NCI-H446 (cell line): ENCODE results near the gene NEDD9.

ENCODE experiments used
- DNase-seq, 2 experiments: peaks; one replicate each; lab custom pipeline; 2025; lab: John Stamatoyannopoulos, UW

Gene NEDD9

GRCh38 chr6:11174242-11174611 lies 58.2 kb downstream of the NEDD9 start:
- no peak for DNase-seq

DNA sequence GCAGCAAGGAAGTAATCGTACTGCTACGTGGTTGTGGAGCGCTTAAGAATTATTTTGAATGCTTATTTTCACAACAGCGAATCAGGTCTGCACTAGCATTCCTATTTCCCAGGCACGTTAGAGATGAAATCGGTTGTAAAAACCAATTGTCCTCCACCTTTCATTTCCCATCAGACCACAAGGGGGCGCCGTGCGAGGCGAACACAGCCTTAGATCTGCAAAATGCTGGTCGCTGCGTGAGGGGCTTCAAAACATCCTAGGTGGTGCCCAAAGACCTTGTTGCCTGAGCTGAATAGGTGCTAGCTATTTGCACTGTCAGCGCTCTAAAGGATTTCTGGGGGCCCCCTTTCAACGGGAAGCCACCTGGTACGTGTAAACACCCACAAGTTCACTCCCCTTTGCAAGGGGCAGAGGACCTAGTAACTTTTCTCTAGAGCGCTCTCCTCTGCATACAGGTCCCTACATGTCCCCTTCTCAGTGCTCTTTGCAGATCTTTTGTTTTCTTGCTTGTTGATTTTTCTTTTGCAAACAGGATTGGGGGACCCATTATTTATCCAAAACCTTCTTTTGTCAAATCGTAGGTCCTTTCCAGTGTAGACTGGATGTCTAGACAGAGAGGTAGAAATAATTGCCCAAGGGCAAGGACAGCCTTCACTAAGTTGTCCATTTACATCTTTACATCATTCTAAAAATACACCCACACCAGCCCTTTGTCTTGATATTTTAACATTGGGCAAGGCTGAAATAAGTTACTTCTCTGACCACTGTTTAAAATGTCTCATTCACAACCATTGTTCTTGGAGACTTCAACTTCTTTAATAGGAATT lies 59.8 kb downstream of the NEDD9 start:
- DNase-seq: peak; percentile 21 to 54

DNA sequence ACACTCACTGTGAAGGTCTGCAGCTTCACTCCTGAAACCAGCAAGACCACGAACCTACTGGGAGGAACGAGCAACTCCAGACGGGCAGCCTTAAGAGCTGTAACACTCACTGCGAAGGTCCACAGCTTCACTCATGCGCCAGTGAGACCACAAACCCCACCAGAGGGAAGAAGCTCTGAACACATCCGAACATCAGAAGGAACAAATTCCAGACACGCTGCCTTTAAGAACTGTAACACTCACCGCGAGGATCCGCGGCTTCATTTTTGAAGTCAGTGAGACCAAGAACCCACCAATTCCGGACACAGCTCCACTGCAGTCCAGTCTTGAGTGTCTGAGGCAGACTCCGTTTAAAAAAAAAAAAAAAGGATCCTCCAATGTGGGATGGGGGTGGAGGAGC lies 60.5 kb downstream of the NEDD9 start:
- no peak for DNase-seq

DNA sequence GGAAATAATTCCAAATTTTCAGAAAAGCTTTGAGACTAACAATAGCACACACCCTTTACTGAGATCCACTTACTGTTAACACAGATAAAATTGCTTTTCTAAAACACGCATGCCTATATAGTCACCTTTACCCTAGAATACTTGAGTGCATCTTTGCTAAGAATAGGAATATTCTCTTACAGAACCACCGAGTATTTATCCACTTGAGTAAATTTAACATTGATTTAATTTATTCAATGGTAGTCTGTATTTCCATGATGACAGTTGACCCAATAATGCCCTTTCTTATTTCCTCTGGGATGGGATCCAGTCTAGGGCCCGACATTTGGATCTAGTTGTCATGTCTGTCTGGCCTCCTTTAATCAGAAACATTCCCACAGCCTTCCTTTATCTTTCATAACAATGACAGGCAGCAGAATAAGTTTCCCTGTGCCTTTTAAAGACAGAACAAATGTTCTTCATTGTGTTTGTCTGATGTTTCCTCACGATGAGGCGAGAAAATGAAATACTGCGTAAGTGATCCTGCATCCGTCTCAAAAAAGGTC lies 64.3 kb downstream of the NEDD9 start:
- DNase-seq: no peak

GRCh38 chr6:11166948-11167347 lies 65.5 kb downstream of the NEDD9 start:
- no peak for DNase-seq

GRCh38 chr6:11164717-11165646 lies 67.5 kb downstream of the NEDD9 start:
- DNase-seq: no peak

GRCh38 chr6:11163932-11164331 lies 68.5 kb downstream of the NEDD9 start:
- DNase-seq: no peak

GRCh38 chr6:11162262-11162661 lies 70.2 kb downstream of the NEDD9 start:
- no peak for DNase-seq

GRCh38 chr6:11161031-11161956 lies 71.2 kb downstream of the NEDD9 start:
- DNase-seq: no peak

DNA sequence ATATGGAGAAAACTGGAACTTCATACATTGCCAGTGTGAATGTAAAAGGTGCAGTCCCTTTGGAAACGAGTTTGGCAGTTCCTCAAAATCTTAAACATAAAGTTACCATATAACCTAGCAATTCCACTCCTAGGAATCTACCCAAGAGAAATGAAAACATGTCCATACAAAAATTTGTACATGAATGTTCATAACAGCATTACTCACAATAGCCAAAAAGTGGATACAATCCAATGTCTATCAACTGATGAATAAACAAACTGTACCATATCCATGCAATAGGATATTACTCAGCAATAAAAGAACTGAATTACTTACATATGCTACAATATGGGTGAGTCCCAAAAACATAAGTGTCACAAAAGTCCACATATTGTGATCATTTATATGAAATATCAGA lies 72.3 kb downstream of the NEDD9 start:
- DNase-seq: no peak

DNA sequence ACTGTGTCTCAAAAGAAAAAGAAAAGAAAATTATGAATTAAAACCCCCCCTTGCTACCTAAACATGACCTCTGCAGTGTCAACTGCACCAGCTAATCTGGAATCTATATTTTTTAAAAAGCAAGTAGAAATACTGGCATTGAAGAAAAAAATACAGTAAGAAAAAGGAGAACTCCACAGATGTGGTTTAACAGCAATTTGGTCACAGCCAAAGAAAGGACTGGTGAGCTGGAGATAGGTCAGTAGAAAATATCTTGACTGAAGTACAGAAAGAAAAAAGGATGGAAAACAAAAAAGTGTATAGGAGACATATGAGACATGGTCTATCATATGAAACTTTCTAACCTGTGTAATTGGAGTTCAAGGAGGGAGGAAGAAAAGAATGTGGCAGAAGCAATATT lies 76.9 kb downstream of the NEDD9 start:
- DNase-seq: no peak

- DNase-seq: no peak
Observed at GRCh38 chr6:11153447-11153846, 79.0 kb downstream of the NEDD9 start.

GRCh38 chr6:11152581-11152980 lies 79.9 kb downstream of the NEDD9 start:
- no peak for DNase-seq

- no peak for DNase-seq
Observed at GRCh38 chr6:11151488-11151887, 81.0 kb downstream of the NEDD9 start.

GRCh38 chr6:11149551-11149950 lies 82.9 kb downstream of the NEDD9 start:
- no peak for DNase-seq

GRCh38 chr6:11146117-11146826 lies 86.2 kb downstream of the NEDD9 start:
- DNase-seq: no peak

- DNase-seq: peak; percentile 26 to 66
Observed at GRCh38 chr6:11144393-11144851, 88.0 kb downstream of the NEDD9 start.

DNA sequence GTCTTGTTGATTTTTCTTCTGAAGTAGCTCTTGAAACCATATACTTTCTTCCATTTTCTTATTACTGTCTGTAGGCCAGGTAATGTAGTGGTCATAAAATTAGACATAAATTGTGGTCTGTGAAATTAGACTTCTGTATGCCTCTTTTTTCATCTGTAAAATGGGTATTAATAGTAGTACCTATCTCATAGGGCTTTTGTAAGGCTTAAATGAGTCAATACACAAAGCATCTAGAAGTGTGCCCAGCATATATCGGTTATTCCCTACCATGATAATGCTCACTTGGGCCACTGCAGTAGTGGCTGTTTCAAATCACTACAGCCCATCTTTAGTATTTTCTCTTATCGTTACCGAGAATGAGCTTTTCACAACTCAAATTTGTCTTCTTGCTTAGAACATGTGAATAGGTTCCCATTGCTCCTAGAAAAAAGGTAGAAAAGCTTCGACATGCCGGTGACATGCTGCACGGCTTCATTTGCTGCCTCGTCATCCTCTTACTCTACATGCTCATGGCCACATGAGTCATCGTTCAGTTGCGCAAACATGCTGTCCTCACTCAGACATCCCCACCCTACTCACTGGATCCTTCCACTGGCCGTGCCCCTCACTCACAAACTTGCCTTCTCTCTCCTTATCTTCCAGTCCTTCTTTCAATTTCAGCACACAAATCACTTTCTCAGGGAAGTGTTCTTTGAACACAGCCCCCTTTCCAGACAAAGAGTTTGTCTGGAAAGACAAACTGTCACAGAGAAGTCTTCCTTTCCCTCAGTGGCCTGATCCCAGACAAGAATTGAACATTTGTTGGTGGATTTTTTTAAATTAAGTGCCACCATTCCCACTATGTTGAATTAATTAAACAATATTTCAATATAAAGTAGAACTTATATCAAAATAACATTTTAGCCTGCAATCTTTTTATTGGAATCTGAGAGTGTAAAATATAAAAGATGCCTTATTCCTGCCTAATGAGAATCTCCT lies 88.8 kb downstream of the NEDD9 start:
- DNase-seq: no peak

DNA sequence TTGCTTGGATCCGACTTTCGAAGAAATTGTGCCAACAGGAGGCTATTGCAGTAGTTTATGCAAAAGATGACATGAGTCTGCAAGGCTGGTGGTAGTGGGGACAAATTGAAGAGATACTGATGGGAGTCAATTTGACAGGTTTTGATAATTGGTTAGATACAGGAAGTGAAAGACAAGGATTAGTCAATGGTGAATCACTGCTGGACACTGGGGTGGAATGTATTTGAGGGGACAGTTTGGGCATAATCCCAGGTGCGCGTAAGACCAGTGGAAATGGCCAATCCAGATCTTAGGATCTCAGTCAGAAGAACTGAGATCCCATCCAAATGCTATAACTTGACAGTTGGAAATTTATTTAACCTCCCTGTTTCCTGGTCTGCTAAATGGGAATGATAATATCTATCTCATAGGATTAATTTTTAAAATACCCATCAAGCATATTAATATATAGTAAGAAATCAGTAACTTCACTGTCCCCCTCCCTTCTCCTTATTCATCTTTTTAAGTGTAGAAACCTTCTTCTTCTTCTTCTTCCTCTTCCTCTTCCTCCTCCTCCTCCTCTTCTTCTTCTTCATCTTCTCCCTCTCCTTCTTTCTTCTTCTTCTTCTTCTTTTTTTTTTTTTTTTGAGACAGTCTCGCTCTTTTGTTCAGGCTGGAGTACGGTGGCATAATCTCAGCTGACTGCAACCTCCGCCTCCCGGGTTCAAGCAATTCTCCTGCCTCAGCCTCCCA lies 90.0 kb downstream of the NEDD9 start:
- DNase-seq: no peak
